ENCODE measurements around the gene PDF.
"Not testable (repeated sequence)": the region's sequence is repeated elsewhere in the genome, so short reads cannot be mapped to it uniquely, and the experiment has no call there.

PDF gene

DNA sequence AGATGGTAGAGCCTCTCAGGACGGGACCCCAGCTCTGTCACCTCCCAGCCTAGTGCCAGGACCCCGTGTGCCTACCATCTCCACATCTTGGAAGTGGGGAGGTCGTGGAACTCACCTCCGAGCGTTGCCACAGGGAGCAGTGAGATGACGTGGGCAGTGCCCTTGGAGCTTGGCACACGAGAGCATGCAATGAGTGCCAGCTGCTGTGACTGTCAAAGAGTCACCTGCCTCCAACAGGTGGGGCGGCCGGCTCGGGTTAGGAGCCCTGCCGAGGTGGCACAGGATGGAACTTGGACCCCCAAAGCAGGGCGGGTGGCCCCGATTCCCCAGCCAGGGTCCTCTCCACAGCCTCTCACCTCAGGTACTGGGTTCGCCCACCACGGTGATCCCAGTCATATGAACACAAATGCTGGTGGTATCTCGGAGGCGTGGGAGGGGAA, 13.8 kb downstream of the PDF start:
- DNase-seq (ENCODE audit: low read depth in 2 of 2): no peak

DNA sequence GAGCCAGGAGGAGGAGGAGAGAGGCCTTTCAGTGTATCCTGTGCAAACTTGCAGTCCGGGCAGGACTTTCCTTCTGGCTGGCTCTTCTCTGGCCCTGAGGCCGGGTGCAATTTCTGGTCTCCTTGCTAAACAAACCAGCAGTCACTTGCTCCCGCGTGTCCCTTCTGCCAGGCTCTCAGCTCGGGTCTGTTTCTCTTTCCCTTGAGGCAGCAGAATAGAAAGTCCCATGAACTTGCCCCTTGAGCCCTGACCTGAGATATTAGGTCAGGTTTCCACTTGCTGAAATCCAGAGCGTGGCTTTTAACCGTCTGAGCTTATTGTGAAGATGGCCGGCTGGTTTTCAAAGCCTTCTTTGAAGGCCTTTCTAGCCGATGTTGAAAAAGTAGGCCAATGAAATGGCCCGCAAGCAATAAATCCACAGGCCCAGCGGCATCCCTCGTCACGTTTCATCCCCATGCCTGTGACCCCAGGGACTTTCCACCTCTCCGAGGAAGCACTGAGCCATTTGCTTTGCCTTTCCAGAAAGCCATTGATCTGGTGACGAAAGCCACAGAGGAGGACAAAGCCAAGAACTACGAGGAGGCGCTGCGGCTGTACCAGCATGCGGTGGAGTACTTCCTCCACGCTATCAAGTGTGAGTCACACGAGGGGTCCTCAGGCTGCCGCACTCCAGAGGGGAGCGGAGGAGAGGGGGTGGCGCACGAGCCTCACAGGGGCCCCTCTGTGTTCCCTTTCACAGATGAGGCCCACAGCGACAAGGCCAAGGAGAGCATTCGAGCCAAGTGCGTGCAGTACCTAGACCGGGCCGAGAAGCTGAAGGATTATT, 14.7 kb downstream of the PDF start:
- DNase-seq (ENCODE audit: low read depth in 2 of 2): no peak

DNA sequence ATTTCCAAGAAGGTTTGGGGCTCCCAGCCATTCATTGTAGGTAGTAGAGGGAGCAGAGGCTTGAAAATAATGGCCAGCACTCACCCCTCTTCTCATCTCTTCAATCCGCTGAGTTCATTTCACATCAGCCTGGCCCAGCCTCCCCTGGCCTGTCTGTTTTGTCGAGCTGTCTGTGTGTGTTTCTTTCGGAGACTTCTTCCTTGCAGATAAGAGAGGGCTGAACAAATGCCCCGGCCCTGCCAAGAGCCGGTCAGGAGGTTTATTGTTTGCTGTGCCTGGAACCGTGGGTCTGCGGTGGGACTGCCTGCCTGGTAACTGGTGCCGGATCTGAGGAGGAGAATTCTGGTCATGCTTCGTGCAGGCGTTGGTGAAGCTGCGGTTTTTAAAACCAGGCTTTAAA, 15.9 kb downstream of the PDF start:
- no peak for DNase-seq (ENCODE audit: low read depth in 2 of 2)

- no peak for DNase-seq (ENCODE audit: low read depth in 2 of 2)
Observed at GRCh38 chr16:69313469-69313868, 16.9 kb downstream of the PDF start.

GRCh38 chr16:69311533-69312387, 18.6 kb downstream of the PDF start:
- DNase-seq (ENCODE audit: low read depth in 2 of 2): no peak

- DNase-seq (ENCODE audit: low read depth in 2 of 2): peak; percentile 90
Observed at GRCh38 chr16:69310653-69311532, 19.5 kb downstream of the PDF start, which contains the start of gene VPS4A. Gene VPS4A (plus strand): TSS chr16:69311350. CDS start chr16:69311512, 162 bp downstream.

DNA sequence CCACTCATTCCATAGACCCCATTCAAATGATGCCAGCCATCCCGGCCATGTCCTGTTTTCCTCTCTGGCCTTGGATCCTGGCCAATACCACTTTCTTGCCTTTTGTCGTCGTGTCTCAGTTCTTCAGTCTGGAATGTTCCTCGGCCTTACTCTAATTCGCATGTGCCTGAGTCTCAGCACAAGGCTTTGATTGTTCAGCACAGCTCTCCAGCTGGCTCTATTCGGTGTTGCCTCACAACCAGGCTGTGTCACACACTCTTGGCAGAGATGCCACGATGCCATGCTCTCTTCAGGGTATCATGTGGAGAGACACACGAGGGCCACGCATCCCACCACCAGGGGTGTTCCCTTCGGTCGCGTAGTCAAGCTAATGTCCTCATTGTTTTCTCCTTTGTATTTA, 21.1 kb downstream of the PDF start:
- no peak for DNase-seq (ENCODE audit: low read depth in 2 of 2)

DNA sequence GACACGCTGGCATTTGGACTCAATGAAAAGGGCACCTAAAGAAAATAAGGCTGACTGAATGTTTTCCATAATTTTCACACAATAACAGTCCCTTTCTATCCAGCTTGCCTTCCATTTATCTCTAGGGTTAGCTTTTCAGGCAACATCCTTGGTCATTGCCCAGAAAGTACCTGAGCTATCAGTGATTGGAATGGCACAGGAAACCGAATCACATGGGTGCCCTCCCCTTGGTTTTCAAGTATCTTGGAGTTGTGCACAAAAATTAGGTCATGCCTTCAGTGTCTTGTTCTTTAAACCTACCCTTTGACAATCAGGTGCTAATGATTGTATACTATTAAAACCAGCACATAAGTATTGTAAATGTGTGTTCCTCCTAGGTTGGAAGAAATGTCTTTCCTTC, 22.5 kb downstream of the PDF start:
- DNase-seq (ENCODE audit: low read depth in 2 of 2): no peak

GRCh38 chr16:69307091-69307490, 23.3 kb downstream of the PDF start:
- no peak for DNase-seq (ENCODE audit: low read depth in 2 of 2)

DNA sequence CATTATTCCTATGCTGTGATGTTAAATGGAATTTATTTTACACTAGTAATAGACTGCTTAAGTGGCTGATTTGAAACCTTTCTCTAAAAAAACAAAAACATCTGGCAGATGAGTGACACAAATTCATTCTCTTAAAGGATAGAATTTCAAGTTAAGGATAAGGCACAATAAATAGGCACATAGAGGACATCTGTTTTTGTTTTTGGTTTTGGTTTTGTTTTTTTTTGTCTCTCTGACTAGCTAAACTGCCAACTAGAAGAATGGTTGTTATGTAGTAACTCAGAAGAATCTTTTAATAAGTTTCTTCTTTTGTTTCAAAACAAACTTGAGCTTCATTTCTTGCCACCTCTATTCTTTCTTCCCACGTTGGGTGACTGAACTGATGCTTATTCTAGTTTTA, 24.4 kb downstream of the PDF start:
- DNase-seq (ENCODE audit: low read depth in 2 of 2): no peak

DNA sequence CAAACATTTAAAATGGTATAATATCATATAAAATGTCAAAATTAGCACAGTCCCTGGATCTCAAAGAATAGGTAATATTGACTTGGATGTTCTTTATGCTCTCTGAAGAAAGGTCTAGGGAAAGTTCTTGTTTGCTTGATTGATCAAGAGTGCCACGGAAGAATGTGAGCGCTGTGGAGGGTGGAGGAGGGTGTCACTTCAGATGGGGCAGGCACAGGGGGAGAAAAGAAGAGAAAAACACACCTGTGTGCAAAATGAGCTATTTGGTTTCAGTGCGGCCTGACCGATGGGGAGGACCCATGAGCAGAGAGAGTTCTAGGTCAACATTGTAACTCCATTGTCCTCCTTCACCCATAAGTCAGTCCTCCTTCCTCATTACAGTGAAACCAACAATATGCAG, 28.1 kb downstream of the PDF start:
- DNase-seq (ENCODE audit: low read depth in 2 of 2): no peak

DNA sequence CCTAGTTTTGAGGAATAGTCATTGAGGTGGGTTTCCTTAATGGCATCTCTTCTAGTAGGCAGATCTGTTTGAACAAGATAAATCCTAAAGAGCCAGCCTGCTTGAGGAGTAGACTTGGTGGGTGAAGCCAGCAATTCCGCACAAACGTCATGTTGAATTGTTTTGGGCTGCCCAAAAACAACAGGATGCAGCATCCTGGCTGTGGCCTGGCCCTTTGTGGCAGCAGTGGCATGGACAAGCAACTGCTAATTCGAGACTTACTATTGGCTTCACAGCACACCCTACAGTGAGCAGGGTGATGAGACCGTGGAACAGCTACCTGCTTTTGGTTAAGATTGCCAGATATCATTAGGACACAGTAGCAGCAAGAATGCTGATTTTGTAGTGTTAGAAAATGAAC, 28.5 kb downstream of the PDF start:
- no peak for DNase-seq (ENCODE audit: low read depth in 2 of 2)

GRCh38 chr16:69301187-69301586, 29.2 kb downstream of the PDF start:
- no peak for DNase-seq (ENCODE audit: low read depth in 2 of 2)

GRCh38 chr16:69298261-69298660, 32.1 kb downstream of the PDF start:
- no peak for DNase-seq (ENCODE audit: low read depth in 2 of 2)

GRCh38 chr16:69296771-69297170, 33.6 kb downstream of the PDF start:
- not testable (repeated sequence) for DNase-seq (ENCODE audit: low read depth in 2 of 2)

- DNase-seq (ENCODE audit: low read depth in 2 of 2): no peak
Observed at GRCh38 chr16:69294051-69294450, 36.3 kb downstream of the PDF start.

DNA sequence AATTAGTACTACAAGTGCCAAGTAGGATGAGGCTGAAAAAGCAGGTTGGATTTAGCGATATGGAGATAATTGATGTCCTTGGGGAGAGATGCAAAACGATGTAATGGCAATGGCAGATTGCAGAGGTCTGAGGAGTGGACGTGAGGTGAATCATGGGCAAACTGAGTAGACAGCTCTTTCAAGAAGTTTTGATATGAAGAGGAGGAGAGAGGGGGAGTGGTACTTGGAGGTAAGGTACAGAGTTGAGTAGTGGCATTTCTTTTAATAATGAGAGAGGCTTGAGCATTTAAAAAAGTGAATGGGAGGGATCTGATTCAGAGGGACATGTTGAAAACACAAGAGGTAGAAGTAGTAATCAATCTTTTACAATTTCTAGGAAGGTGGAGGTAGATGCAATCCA, 37.0 kb downstream of the PDF start:
- no peak for DNase-seq (ENCODE audit: low read depth in 2 of 2)

DNA sequence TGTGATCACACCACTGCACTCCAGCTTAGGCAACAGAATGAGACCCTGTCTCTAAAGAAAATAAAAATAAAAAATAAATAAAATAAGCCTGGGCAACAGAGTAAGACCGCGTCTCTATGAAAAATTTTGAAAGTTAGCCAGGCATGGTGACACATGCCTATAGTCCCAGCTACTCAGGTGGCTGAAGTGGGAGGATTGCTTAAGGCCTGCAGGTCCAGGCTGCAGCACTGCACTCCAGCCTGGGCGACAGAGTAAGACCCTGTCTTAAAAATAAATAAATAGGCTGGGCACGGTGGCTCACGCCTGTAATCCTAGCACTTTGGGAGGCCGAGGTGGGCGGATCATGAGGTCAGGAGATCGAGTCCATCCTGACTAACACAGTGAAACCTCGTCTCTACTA, 38.7 kb downstream of the PDF start:
- not testable (repeated sequence) for DNase-seq (ENCODE audit: low read depth in 2 of 2)

DNA sequence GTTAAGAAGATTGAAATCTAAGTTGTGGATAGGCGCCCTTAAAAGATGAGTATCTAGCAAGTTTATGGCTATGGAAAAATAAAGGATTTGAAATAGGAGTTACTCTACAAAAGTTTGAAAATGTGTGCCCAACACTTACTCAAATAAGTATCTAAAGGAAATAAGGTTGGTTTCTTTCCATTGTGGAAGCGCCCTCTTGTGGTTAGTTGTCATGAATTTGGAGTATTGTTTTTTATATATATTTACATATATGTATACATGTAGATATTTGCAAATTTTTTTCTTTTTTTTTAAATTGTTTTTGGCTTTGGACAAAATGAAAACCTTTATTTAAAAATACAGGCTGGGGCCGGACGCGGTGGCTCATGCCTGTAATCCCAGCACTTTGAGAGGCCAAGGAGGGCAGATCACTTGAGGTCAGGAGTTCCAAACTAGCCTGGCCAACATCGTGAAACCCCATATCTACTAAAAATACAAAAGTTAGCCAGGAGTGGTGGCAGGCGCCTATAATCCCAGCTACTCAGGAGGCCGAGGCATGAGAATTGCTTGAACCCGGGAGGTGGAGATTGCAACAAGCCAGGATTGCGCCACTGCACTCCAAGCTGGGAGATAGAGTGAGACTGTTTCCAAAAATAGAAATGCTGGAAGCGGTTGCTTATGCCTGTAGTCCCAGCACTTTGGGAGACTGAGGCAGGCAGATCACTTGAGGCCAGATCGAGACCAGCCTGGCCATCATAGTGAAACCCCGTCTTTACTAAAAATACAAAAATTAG, 43.3 kb downstream of the PDF start:
- peak in 1 of 2 experiments; percentile 58 for DNase-seq (ENCODE audit: low read depth in 2 of 2)

DNA sequence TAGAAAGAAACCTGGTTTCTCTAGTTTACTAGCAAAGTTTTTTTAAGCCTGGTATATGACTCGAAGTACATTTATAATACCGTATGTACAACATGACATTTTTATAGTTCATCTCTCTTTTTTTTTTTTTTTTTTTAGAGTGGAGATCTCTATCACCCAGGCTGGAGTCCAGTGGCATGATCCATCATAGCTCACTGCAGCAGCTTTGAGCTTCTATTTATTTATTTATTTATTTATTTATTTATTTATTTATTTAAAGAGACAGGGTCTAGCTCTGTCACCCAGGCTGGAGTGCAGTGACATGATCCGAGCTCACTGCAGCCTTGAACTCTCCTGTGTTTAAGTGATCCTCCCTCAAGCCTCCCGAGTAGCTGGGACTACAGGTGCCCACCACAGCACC, 45.1 kb downstream of the PDF start:
- no peak for DNase-seq (ENCODE audit: low read depth in 2 of 2)

- no peak for DNase-seq (ENCODE audit: low read depth in 2 of 2)
Observed at GRCh38 chr16:69283851-69284250, 46.5 kb downstream of the PDF start.
